ENCODE data around the gene E2F7. TPM values are rescaled to one million over a fixed set of nuclear protein-coding genes. Genes with fewer than 3 reads are reported as not detected.

The E2F7 gene
- total and polyA plus RNA-seq, 2 donors (not counting 3 experiments of a cell fraction or from before 2014, with no cell fraction given) = 4.7 to 19.8 TPM

DNA sequence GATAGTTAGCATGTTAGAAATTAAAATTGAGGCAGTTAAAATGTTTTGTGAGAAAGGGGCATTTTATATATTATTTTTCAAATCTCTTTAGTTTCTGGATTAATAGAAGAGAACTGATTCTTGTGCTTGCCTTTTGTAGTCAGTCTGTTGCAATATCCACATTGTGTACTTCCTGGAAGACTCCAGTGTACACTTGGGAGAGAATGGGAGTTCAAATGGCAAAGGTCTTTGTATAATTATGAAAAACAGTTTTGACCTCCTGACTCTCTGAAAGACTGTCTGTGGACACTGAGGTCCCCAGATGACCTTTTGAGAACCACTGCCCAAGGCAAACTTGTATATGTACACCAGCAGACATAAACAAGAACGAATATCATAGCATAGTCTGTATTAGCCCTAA lies 12.1 kb downstream of the E2F7 start:
- intact Hi-C loops (cut with micrococcal nuclease) = no loop called here
- ChIA-PET POLR2A (no interaction called here), CTCF (interaction anchor here (1.3 kb wide), 1 partner anchor 99 kb away, joined by 6 read pairs; no protein-coding TSS in a partner anchor)
- H2AFZ ChIP-seq (ENCODE audit: low read depth, low read length) = no peak overlapping the region
- H3K9me1 ChIP-seq (replicated peaks; ENCODE audit: control insufficient read depth, extremely low read depth, insufficient read depth, low read length) = no peaks in the 10 kb centered on the region
- no peak for DNase-seq (ENCODE audit: low read depth, low spot score)
- no peaks in the 10 kb centered on the region for H3K9me3 ChIP-seq (replicated peaks; ENCODE audit: control insufficient read depth, insufficient read depth, low read length)
- peaks cover 14% of the 10 kb centered on the region for H3K79me2 ChIP-seq (ENCODE audit: control insufficient read depth, insufficient read depth, low read length)
- dilution Hi-C loops (cut with MboI; ENCODE audit: extremely low pct_ligation_motif_present, low sequenced_read_pairs) = no loop called here
- FAIRE-seq = no peak
- no peak for TF ChIP-seq EZH2 (IDR thresholded peaks at IDR 0.05; ENCODE audit: borderline replicate concordance, low read depth, low read length, severe bottlenecking)
- H3K27me3 ChIP-seq (ENCODE audit: control insufficient read depth in 2 of 2, insufficient read depth in 2 of 2, low read length in 2 of 2) = no peaks in the 10 kb centered on the region
- no peaks in the 10 kb centered on the region for H4K20me1 ChIP-seq (replicated peaks; ENCODE audit: control insufficient read depth, extremely low read depth, insufficient read depth, low read length)
- no peak overlapping the region for H3K4me3 ChIP-seq (replicated peaks in 1 of 3; ENCODE audit: insufficient read depth in 1 of 3, low read depth in 1 of 3, low read length in 3 of 3)
- no TSS peak for BruUV-seq (replicated peaks)
- H3K4me1 ChIP-seq (ENCODE audit: control insufficient read depth, extremely low read depth, insufficient read depth, low read length) = no peaks in the 10 kb centered on the region
- H3K27ac ChIP-seq (ENCODE audit: insufficient read depth, low read depth, low read length) = no peak overlapping the region
- peaks cover 0 to 5% of the 10 kb centered on the region in 2 experiments for H3K36me3 ChIP-seq (ENCODE audit: control insufficient read depth in 2 of 2, extremely low read depth in 1 of 2, insufficient read depth in 2 of 2, low read length in 2 of 2)
- no peak overlapping the region for H3K4me2 ChIP-seq (ENCODE audit: insufficient read depth, low read length)
- H3K9ac ChIP-seq (replicated peaks; ENCODE audit: extremely low read depth, insufficient read depth, low read length) = no peak overlapping the region

- POLR2A ChIA-PET = no interaction called here
- CTCF ChIA-PET = interaction anchor here (0.8 to 2.2 kb wide), 18 partner anchors 9 to 876 kb away, joined by 3 to 25 read pairs (median 5); no protein-coding TSS in a partner anchor
- Histone ChIP-seq H3K4me2 (ENCODE audit: insufficient read depth, low read length) (no peak overlapping the region), H3K36me3 (ENCODE audit: control insufficient read depth in 2 of 2, extremely low read depth in 1 of 2, insufficient read depth in 2 of 2, low read length in 2 of 2) (peaks cover 0 to 17% of the 10 kb centered on the region in 2 experiments), H3K27ac (ENCODE audit: insufficient read depth, low read depth, low read length) (no peak overlapping the region), H3K9ac (replicated peaks; ENCODE audit: extremely low read depth, insufficient read depth, low read length) (no peak overlapping the region), H3K27me3 (ENCODE audit: control insufficient read depth in 2 of 2, insufficient read depth in 2 of 2, low read length in 2 of 2) (no peaks in the 10 kb centered on the region), H3K79me2 (ENCODE audit: control insufficient read depth, insufficient read depth, low read length) (peaks cover 6% of the 10 kb centered on the region), H3K4me1 (ENCODE audit: control insufficient read depth, extremely low read depth, insufficient read depth, low read length) (no peaks in the 10 kb centered on the region), H2AFZ (ENCODE audit: low read depth, low read length) (no peak overlapping the region), H3K9me3 (replicated peaks; ENCODE audit: control insufficient read depth, insufficient read depth, low read length) (no peaks in the 10 kb centered on the region), H4K20me1 (replicated peaks; ENCODE audit: control insufficient read depth, extremely low read depth, insufficient read depth, low read length) (no peaks in the 10 kb centered on the region), H3K4me3 (replicated peaks in 1 of 3; ENCODE audit: insufficient read depth in 1 of 3, low read depth in 1 of 3, low read length in 3 of 3) (no peak overlapping the region), H3K9me1 (replicated peaks; ENCODE audit: control insufficient read depth, extremely low read depth, insufficient read depth, low read length) (no peaks in the 10 kb centered on the region)
- DNase-seq (ENCODE audit: low read depth, low spot score) = peak; percentile 78
- BruUV-seq (replicated peaks) = no TSS peak
- dilution Hi-C loops (cut with MboI; ENCODE audit: extremely low pct_ligation_motif_present, low sequenced_read_pairs) = no loop called here
- peak; percentile 89 for FAIRE-seq
- TF ChIP-seq, protein P1, sequence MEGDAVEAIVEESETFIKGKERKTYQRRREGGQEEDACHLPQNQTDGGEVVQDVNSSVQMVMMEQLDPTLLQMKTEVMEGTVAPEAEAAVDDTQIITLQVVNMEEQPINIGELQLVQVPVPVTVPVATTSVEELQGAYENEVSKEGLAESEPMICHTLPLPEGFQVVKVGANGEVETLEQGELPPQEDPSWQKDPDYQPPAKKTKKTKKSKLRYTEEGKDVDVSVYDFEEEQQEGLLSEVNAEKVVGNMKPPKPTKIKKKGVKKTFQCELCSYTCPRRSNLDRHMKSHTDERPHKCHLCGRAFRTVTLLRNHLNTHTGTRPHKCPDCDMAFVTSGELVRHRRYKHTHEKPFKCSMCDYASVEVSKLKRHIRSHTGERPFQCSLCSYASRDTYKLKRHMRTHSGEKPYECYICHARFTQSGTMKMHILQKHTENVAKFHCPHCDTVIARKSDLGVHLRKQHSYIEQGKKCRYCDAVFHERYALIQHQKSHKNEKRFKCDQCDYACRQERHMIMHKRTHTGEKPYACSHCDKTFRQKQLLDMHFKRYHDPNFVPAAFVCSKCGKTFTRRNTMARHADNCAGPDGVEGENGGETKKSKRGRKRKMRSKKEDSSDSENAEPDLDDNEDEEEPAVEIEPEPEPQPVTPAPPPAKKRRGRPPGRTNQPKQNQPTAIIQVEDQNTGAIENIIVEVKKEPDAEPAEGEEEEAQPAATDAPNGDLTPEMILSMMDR (IDR thresholded peaks at IDR 0.05; ENCODE audit: extremely low read depth in 1 of 2, insufficient read depth in 1 of 2, low read depth in 1 of 2, low read length in 2 of 2) = peak; percentile 60 to 64
- TF ChIP-seq FOS (IDR thresholded peaks at IDR 0.05; ENCODE audit: borderline replicate concordance, insufficient read depth, low read length) = no peak
- peak; percentile 27 for TF ChIP-seq MAX (IDR thresholded peaks at IDR 0.05; ENCODE audit: insufficient read depth, insufficient read length)
- TF ChIP-seq EZH2 (IDR thresholded peaks at IDR 0.05; ENCODE audit: borderline replicate concordance, low read depth, low read length, severe bottlenecking) = no peak
- intact Hi-C loops (cut with micrococcal nuclease) = loop anchor here (1.0 to 5.0 kb wide), 3 partner anchors 102 to 635 kb away; no protein-coding TSS in a partner anchor
Measured at GRCh38 chr12:77049767-77050353, 15.5 kb downstream of the E2F7 start.
